Activated CD4-positive, alpha-beta T cell treated with anti-CD3 and anti-CD28 coated beads for 4 hours (primary cell): ENCODE measurements around the gene SYCN.

Experiments
- DNase-seq, 2 donors: peaks; one replicate each; pipeline ENCODE4 v3.0.0-alpha.2; 2020

SYCN gene

DNA sequence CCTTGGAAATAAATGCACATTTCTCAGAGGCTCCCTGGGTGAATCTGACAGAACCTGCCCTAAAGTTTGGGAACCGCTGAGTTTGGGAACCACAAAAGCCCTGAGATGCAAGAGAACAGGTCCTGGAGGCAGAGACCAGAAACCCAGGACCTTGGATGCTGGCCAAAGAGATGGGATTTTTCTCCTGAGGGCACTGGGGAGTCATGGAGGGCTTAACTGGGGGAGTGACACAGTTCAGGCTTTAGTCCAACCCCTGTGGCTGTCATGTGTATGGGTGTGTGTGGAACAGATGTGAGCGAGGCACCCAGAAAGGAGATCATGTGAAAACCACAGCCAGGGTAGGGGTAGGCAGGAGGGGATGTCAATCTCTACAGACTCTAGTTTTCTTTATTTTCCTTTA, 11.2 kb downstream of the SYCN start:
- no peak for DNase-seq

DNA sequence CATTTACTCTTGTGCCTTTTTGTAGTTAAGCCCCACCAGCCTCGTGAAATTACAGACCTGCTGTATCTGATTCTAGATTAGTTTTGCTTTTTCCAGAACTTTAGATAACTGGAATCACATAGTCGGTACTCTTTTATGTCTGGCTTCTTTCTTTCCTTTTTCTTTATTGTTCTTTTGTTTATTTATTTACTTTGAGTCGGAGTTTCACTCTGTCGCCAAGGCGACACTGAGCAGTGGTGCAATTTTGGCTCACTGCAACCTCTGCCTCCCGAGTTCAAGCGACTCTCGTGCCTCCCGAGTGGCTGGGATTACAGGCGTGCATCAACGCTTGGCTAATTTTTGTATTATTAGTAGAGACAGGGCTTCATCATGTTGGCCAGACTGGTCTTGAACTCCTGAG, 13.3 kb downstream of the SYCN start:
- DNase-seq: no peak

GRCh38 chr19:39188960-39189359, 15.1 kb downstream of the SYCN start:
- DNase-seq: no peak

GRCh38 chr19:39187552-39187943, 16.5 kb downstream of the SYCN start:
- no peak for DNase-seq

DNA sequence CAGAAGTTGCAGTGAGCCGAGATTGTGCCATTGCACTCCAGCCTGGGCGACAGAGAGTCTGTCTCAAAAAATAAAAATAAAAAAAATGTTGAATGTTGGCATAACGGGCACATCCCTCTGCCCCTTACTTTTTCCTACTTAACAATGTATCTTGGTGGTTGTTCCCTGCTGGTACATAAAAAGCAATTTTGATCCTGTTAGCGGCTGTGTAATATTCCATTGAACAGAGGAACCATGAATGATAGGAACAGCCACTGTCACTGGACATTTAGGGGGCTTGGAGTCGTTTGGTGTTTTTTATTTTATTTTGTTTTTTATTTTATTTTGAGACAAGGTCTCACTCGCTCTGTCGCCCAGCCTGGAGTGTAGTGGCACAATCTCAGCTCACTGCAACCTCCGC, 17.7 kb downstream of the SYCN start:
- no peak for DNase-seq

DNA sequence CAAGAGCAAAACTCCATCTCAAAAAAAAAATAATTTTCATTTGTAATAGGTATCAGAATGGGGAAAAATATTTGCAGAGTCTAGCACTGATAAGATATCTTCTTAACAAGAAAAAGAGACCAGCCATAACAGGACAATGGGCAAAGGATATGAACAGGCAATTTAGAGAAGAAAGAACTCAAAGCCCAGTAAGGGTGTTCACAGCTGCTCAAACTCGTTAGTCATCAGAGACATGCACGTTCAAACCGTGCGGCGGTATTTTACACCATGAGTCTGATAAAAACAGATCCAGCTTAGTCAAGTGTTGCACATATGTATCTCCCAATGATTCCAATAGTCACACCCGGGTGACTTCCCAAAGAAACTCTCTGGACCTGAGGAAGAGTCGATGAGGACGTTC, 21.0 kb downstream of the SYCN start:
- no peak for DNase-seq

- DNase-seq: no peak
Measured at GRCh38 chr19:39182174-39182505, 21.9 kb downstream of the SYCN start.

- no peak for DNase-seq
Measured at GRCh38 chr19:39181500-39182173, 22.4 kb downstream of the SYCN start.

DNA sequence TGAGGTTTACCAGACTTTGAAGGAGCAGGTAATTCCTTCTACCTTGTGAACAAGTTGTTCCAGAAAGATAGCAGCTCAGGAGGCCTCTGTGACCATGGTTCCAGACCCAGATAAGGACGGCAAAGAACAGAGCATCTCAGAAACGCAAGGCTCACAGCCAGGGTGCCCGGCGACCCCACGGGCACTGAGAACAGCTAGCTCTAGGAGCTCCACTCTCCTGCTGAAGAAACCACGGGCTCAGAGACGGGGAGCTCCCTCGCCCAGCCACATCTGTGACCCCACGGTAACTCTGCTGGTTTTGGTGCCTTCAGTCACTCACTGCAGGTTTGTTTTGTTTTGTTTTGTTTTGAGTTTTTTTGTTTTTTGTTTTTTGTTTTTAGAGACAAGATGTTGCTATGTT, 23.3 kb downstream of the SYCN start:
- no peak for DNase-seq

- DNase-seq: no peak
Measured at GRCh38 chr19:39179754-39180153, 24.3 kb downstream of the SYCN start.

DNA sequence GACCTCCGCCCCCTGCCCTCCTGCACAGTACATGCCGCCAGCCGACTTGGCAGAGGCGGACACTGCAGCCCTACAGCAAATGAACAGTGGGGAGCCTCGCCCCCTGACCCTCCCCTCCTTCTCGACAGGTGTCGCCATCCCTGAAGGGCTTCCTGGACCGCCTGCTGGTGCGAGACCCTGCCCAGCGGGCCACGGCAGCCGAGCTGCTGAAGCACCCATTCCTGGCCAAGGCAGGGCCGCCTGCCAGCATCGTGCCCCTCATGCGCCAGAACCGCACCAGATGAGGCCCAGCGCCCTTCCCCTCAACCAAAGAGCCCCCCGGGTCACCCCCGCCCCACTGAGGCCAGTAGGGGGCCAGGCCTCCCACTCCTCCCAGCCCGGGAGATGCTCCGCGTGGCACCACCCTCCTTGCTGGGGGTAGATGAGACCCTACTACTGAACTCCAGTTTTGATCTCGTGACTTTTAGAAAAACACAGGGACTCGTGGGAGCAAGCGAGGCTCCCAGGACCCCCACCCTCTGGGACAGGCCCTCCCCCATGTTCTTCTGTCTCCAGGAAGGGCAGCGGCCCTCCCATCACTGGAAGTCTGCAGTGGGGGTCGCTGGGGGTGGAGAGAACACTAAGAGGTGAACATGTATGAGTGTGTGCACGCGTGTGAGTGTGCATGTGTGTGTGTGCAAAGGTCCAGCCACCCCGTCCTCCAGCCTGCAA, 25.6 kb downstream of the SYCN start:
- DNase-seq: no peak

DNA sequence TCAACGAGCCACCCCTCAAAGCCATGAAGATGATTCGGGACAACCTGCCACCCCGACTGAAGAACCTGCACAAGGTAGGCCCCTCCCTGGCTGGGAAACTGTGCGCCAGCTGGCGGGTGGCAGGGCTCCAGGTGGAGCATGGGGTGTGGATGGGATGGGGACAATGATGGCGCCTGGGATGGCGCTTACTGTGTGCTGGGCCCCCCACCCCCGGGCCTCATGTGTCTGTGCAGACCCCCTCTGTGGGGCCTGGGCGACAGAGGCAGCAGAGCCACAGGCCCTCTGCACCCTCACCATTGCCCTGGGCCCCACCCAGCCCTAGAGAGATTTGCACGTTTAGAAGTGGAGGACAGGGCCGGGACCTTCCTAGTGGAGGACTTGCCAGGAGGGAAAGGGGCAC, 26.3 kb downstream of the SYCN start:
- DNase-seq: no peak

DNA sequence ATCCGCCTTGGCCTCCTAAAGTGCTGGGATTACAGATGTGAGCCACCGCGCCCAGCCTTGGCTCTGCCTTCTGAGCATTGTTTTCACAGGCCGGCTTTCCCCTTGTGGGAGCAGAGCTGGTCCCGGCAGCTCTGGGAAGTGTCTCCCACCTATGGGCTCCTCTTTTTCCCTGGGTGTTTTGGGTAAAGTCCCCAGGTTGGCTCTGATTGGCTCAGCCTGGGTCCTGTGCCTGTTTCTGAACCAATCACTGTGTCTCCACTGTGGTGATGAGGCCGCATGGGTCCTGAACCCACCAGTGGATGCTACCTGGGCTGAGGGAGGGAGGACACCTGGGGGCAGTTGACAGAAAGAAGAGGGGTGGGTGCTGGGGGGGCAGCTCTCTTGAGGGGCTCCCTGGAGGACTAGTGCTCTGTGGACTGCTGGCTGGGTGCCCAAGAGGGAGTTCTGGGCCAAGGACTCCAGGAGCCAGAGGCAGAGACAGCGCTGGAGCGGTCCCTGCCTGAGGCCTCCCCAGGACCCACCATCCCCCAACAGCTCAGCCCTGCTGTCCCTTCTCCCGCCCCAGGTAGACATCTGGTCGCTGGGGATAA, 26.9 kb downstream of the SYCN start:
- DNase-seq: no peak

DNA sequence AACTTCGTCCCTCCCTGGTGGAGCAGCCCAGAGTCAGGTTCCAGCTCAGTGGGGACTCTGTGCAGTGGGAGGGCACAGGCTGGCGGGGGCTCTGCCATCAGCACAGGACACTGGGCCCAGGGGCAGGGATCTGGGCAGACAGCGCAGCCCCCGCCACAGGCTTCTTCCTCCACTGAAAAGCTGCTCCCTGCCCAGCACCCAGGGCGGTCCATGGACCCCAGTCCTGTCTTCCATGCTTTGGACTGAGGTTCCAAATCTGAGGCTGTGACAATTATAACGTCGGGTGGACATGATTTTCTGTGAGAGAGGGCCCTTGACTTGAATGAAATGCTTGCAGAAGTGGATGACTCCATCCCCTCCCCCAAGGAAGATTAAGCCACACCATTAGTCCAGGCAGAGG, 28.5 kb downstream of the SYCN start:
- DNase-seq: no peak

GRCh38 chr19:39174558-39175544, 29.2 kb downstream of the SYCN start:
- DNase-seq: no peak

DNA sequence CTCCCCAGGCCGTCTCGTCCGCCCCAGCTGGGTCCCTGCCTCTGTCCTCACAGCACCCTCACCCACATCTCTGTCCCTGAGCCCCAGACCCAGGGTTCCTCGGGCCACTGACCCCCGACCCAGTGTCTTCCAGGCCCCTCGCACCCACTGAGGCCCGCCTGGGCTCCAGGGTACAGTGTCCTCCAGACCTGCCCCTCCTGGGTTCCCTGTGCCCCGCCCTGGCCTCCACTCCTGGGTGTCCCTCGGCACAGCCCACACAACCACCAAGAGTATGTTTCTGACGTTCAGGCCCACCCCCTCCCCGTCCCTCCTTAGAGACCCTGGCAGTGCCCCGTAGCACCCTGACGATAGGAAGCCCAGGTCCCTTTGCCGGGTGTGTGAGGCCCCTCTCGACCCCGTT, 29.9 kb downstream of the SYCN start:
- DNase-seq: no peak

GRCh38 chr19:39173502-39173991, 30.5 kb downstream of the SYCN start:
- DNase-seq: no peak

GRCh38 chr19:39172700-39173501, 31.2 kb downstream of the SYCN start:
- no peak for DNase-seq

DNA sequence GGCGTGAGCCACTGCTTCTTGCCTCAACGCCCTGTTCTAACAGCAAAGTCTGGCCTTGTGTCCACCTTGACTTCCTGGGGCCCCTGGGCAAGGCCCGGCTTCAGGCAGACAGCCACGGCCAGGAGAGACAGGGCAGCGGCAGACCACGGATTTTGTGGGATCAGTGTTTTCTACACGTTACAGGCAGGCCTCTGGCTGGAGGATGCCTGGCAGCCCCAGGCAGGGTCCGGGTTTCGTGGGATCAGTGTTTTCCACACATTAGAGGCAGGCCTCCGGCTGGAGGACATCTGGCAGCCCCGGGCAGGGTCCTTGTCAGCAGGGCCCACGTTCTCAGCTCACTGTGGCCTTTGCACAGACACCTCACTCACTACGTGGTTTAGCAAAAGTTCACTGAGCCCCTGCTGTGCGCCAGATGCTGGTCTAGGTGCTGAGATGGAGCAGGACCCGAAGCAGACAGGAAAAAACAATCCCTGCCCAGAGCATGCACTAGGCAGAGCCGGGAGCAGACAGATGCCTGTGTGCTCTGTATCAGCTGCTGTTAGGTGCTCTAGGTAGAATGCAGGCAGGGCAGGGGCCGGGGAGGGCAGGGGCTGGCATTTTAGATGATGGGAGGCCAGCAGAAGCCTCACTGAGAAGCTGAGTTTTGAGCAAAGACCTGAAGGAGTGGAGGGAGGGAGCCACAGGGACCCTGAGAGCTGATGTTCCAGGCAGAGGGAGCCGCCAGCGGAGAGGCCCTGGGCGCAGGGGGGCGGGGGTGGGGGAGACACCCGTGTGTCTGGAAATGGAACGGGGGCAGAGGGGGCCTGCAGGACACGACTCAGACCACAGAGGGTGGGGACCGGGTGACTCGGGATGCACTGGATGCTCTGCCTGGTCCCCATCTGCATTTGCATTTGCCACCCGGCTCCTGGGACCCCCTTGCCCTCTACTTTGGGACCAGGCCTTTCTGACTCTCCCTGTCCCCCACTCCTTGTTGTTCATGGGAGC, 32.3 kb downstream of the SYCN start:
- DNase-seq: no peak

- no peak for DNase-seq
Measured at GRCh38 chr19:39170386-39171231, 33.5 kb downstream of the SYCN start.
